HAP-1 (cell line): Measurements from ENCODE around the gene CYP4F22.
"Not testable (repeated sequence)": the region's sequence is repeated elsewhere in the genome, so short reads cannot be mapped to it uniquely, and the experiment has no call there.

Source experiments
- DNase-seq, 2 experiments: peaks; one replicate each; pipeline ENCODE4 v3.0.0-alpha.2; 2016 to 2020; ENCODE audit warnings: low spot score in 2 of 2
- H3K27me3 ChIP-seq: fragments of 250-450 bp; sonication (Bioruptor Pico); 2 replicates; pipeline ENCODE4 v1.5.1; 2020; ENCODE audit warnings: low read depth, mild to moderate bottlenecking, moderate library complexity
- H3K36me3 ChIP-seq: fragments of 250-450 bp; sonication (Bioruptor Pico); replicated peaks from 2 replicates; pipeline ENCODE4 v1.5.1; 2020; ENCODE audit warnings: mild to moderate bottlenecking
- H3K4me1 ChIP-seq: fragments of 250-450 bp; sonication (Bioruptor Pico); 2 replicates; pipeline ENCODE4 v1.5.1; 2020; ENCODE audit warnings: mild to moderate bottlenecking
- H3K4me3 ChIP-seq: fragments of 250-450 bp; sonication (Bioruptor Pico); 2 replicates; pipeline ENCODE4 v1.5.1; 2020; ENCODE audit warnings: mild to moderate bottlenecking, moderate library complexity
- H3K9me3 ChIP-seq: fragments of 250-450 bp; sonication (Bioruptor Pico); 2 replicates; pipeline ENCODE4 v1.5.1; 2020; ENCODE audit warnings: mild to moderate bottlenecking, moderate library complexity
- in situ Hi-C: fragments of 300-500 bp; cut with MboI; formaldehyde crosslinking; loops from 3 replicates; pipeline ENCODE4 v1.14.3; 2020; ENCODE audit warnings: low sequenced_read_pairs, inconsistent platforms, mixed read lengths

Gene CYP4F22

GRCh38 chr19:15475611-15476010, 32.7 kb upstream of the CYP4F22 start:
- H3K4me3 ChIP-seq: no peak overlapping the region
- no peak for DNase-seq
- H3K9me3 ChIP-seq: no peaks in the 10 kb centered on the region; the same call in 1 of the 2 replicates
- H3K27me3 ChIP-seq: no peaks in the 10 kb centered on the region
- in situ Hi-C loops: no loop called here
- H3K36me3 ChIP-seq: no peaks in the 10 kb centered on the region
- H3K4me1 ChIP-seq: no peaks in the 10 kb centered on the region; the same call in 1 of the 2 replicates

- no peaks in the 10 kb centered on the region; the same call in 1 of the 2 replicates for H3K4me1 ChIP-seq
- no peak overlapping the region for H3K4me3 ChIP-seq
- no peak for DNase-seq
- no peaks in the 10 kb centered on the region; the same call in 1 of the 2 replicates for H3K9me3 ChIP-seq
- H3K27me3 ChIP-seq: no peaks in the 10 kb centered on the region
- H3K36me3 ChIP-seq: no peaks in the 10 kb centered on the region
- in situ Hi-C loops: no loop called here
Observed at GRCh38 chr19:15476325-15476724, 32.0 kb upstream of the CYP4F22 start.

- Histone ChIP-seq H3K36me3 (no peaks in the 10 kb centered on the region), H3K4me3 (no peak within 1 kb of the TSS), H3K9me3 (no peaks in the 10 kb centered on the region), H3K4me1 (no peaks in the 10 kb centered on the region), H3K27me3 (no peaks in the 10 kb centered on the region)
- in situ Hi-C loops: no loop called here
- no peak for DNase-seq
Observed at GRCh38 chr19:15479391-15480345, 28.7 kb upstream of the CYP4F22 start, which contains the start of gene PGLYRP2. Gene PGLYRP2 (minus strand): TSS chr19:15479501. CDS start chr19:15479371, 130 bp downstream.

GRCh38 chr19:15480996-15481395, 27.3 kb upstream of the CYP4F22 start:
- DNase-seq, H3K9me3 ChIP-seq, H3K36me3 ChIP-seq, H3K27me3 ChIP-seq, H3K4me3 ChIP-seq, in situ Hi-C loops, H3K4me1 ChIP-seq: not testable (repeated sequence)

- H3K4me1 ChIP-seq, in situ Hi-C loops, H3K27me3 ChIP-seq, DNase-seq, H3K9me3 ChIP-seq, H3K36me3 ChIP-seq, H3K4me3 ChIP-seq: not testable (repeated sequence)
Observed at GRCh38 chr19:15485768-15486167, 22.6 kb upstream of the CYP4F22 start.

- in situ Hi-C loops: no loop called here
- no peak for DNase-seq
- no peaks in the 10 kb centered on the region for H3K27me3 ChIP-seq
- no peaks in the 10 kb centered on the region for H3K4me1 ChIP-seq
- no peaks in the 10 kb centered on the region for H3K9me3 ChIP-seq
- H3K4me3 ChIP-seq: no peak overlapping the region
- no peaks in the 10 kb centered on the region for H3K36me3 ChIP-seq
Observed at GRCh38 chr19:15487038-15487437, 21.3 kb upstream of the CYP4F22 start.

GRCh38 chr19:15488489-15489226, 19.7 kb upstream of the CYP4F22 start:
- DNase-seq: no peak
- H3K4me1 ChIP-seq: no peaks in the 10 kb centered on the region
- H3K9me3 ChIP-seq: no peaks in the 10 kb centered on the region
- H3K4me3 ChIP-seq: no peak overlapping the region
- no peaks in the 10 kb centered on the region for H3K27me3 ChIP-seq
- no peaks in the 10 kb centered on the region for H3K36me3 ChIP-seq
- in situ Hi-C loops: no loop called here

GRCh38 chr19:15495151-15495550, 13.2 kb upstream of the CYP4F22 start:
- no peak for DNase-seq
- Histone ChIP-seq H3K4me1 (no peaks in the 10 kb centered on the region), H3K27me3 (no peaks in the 10 kb centered on the region), H3K4me3 (no peak overlapping the region), H3K9me3 (no peaks in the 10 kb centered on the region), H3K36me3 (no peaks in the 10 kb centered on the region)
- in situ Hi-C loops: no loop called here

GRCh38 chr19:15498156-15498858, 10.0 kb upstream of the CYP4F22 start:
- Histone ChIP-seq H3K27me3 (peaks cover 3% of the 10 kb centered on the region; the same call in 1 of the 2 replicates), H3K4me1 (no peaks in the 10 kb centered on the region), H3K4me3 (no peak overlapping the region), H3K36me3 (no peaks in the 10 kb centered on the region), H3K9me3 (no peaks in the 10 kb centered on the region)
- in situ Hi-C loops: no loop called here
- no peak for DNase-seq

GRCh38 chr19:15498910-15499309, 9.4 kb upstream of the CYP4F22 start:
- Histone ChIP-seq H3K36me3 (no peaks in the 10 kb centered on the region), H3K4me1 (no peaks in the 10 kb centered on the region), H3K9me3 (no peaks in the 10 kb centered on the region), H3K27me3 (peaks cover 3% of the 10 kb centered on the region; the same call in 1 of the 2 replicates), H3K4me3 (no peak overlapping the region)
- in situ Hi-C loops: no loop called here
- peak in 1 of 2 experiments; percentile 37 for DNase-seq

- Histone ChIP-seq H3K27me3 (peaks cover 3% of the 10 kb centered on the region; the same call in 1 of the 2 replicates), H3K4me1 (no peaks in the 10 kb centered on the region), H3K9me3 (no peaks in the 10 kb centered on the region), H3K4me3 (no peak overlapping the region), H3K36me3 (no peaks in the 10 kb centered on the region)
- no peak for DNase-seq
- in situ Hi-C loops: no loop called here
Observed at GRCh38 chr19:15501596-15501995, 6.7 kb upstream of the CYP4F22 start.

- Histone ChIP-seq H3K4me1 (no peaks in the 10 kb centered on the region), H3K4me3 (no peak overlapping the region), H3K36me3 (no peaks in the 10 kb centered on the region), H3K9me3 (no peaks in the 10 kb centered on the region), H3K27me3 (peaks cover 3% of the 10 kb centered on the region; the same call in 1 of the 2 replicates)
- in situ Hi-C loops: no loop called here
- no peak for DNase-seq
Observed at GRCh38 chr19:15502264-15502663, 6.1 kb upstream of the CYP4F22 start.

- Histone ChIP-seq H3K36me3 (no peaks in the 10 kb centered on the region), H3K9me3 (no peaks in the 10 kb centered on the region), H3K4me1 (no peaks in the 10 kb centered on the region), H3K27me3 (peaks cover 22% of the 10 kb centered on the region), H3K4me3 (no peak overlapping the region)
- no peak for DNase-seq
- in situ Hi-C loops: no loop called here
Observed at GRCh38 chr19:15506074-15506571, 2.2 kb upstream of the CYP4F22 start.
